Measurements from ENCODE around the gene MCIDAS. TPM values are rescaled to one million over a fixed set of nuclear protein-coding genes. Genes with fewer than 3 reads are reported as not detected.
A peak's percentile ranks its signal among the peaks of the same experiment; 100 is the strongest.

The MCIDAS gene
- polyA plus RNA-seq, 1 donor (not counting 4 experiments of a cell fraction or from before 2014, with no cell fraction given), result 0.03 TPM

DNA sequence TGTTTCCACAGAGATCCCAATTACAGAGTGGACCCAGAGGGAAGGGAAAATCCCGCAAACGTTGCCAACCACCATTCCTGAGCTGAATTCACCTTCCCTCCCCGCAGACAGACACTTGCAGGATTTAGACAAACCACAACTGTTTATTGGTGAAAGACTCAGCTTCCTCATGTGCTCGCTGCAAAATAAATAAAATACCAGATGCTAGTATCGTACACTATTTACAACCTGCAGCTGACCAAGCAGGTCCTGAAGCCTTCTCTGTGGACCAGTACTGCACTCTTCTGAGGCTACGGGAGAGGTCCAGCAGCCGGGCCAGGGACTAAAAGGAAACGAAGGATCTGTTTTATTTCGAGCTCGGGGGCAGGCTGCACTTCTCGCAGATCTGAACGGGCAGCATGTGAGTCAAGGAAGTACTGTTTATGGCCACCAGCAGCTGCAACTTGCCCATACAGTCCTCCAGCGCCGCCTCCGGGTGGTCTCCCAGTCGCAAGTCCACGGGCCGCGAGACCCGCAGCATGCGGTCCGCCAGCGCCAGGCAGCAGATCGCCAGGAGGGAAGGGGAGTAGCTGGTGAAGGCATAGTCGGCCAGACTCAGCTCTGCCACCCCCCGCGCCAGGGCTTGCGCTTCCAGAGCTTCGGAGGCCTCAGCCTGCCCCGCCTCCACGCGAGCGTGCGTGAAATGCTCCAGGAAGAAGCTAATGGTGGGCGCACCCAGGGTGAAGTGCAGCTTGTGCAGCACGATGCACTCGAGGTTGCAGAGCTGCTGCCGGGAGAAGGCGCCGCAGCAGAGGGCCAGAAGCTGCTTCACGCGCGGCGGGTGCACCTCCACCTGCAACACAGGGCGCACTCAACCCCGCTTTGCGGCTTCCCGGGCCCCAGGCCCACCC, 4.2 kb upstream of the MCIDAS start:
- peaks cover 15% of the 10 kb centered on the region for H3K4me1 ChIP-seq (ENCODE audit: control insufficient read depth, extremely low read depth, insufficient read depth, low read length)
- H3K36me3 ChIP-seq (ENCODE audit: control insufficient read depth in 2 of 2, extremely low read depth in 1 of 2, insufficient read depth in 2 of 2, low read length in 2 of 2), result peaks cover 0 to 2% of the 10 kb centered on the region in 2 experiments
- peak overlapping the region; percentile 91 for H3K4me2 ChIP-seq (ENCODE audit: control insufficient read depth, extremely low read depth, insufficient read depth, low read depth, low read length)
- no peaks in the 10 kb centered on the region for H3K9me3 ChIP-seq (ENCODE audit: control insufficient read depth, low read depth, low read length)
- H3K9ac ChIP-seq (ENCODE audit: control insufficient read depth, extremely low read depth, insufficient read depth, low read length), result no peak overlapping the region
- H3K79me2 ChIP-seq (ENCODE audit: control insufficient read depth, insufficient read depth, low read length), result no peaks in the 10 kb centered on the region
- no peaks in the 10 kb centered on the region for H4K20me1 ChIP-seq (ENCODE audit: control insufficient read depth, extremely low read depth, insufficient read depth, low read length)
- H2AFZ ChIP-seq (ENCODE audit: control insufficient read depth, low read length), result peak overlapping the region; percentile 35
- dilution Hi-C loops (cut with MboI; ENCODE audit: extremely low pct_ligation_motif_present, low sequenced_read_pairs), result no loop called here
- peak overlapping the region; percentile 69 to 92 (median 84) for H3K4me3 ChIP-seq (ENCODE audit: control insufficient read depth in 2 of 3, extremely low read depth in 1 of 3, insufficient read depth in 2 of 3, low read depth in 1 of 3, low read length in 3 of 3)
- H3K27me3 ChIP-seq (ENCODE audit: control insufficient read depth, extremely low read depth, insufficient read depth, low read length), result peaks cover 21% of the 10 kb centered on the region
- no peak for TF ChIP-seq EZH2 (IDR thresholded peaks at IDR 0.05; ENCODE audit: low read length)
- TF ChIP-seq, protein P1, sequence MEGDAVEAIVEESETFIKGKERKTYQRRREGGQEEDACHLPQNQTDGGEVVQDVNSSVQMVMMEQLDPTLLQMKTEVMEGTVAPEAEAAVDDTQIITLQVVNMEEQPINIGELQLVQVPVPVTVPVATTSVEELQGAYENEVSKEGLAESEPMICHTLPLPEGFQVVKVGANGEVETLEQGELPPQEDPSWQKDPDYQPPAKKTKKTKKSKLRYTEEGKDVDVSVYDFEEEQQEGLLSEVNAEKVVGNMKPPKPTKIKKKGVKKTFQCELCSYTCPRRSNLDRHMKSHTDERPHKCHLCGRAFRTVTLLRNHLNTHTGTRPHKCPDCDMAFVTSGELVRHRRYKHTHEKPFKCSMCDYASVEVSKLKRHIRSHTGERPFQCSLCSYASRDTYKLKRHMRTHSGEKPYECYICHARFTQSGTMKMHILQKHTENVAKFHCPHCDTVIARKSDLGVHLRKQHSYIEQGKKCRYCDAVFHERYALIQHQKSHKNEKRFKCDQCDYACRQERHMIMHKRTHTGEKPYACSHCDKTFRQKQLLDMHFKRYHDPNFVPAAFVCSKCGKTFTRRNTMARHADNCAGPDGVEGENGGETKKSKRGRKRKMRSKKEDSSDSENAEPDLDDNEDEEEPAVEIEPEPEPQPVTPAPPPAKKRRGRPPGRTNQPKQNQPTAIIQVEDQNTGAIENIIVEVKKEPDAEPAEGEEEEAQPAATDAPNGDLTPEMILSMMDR (optimal IDR thresholded peaks at IDR 0.05 in 1 of 3, IDR thresholded peaks at IDR 0.05 in 1 of 3, conservative IDR thresholded peaks at IDR 0.05 in 1 of 3; ENCODE audit: extremely low read depth in 1 of 3, insufficient read depth in 2 of 3, low read length in 3 of 3), result no peak
- H3K9me1 ChIP-seq (ENCODE audit: control insufficient read depth, extremely low read depth, insufficient read depth, low read length), result no peaks in the 10 kb centered on the region
- FAIRE-seq (no peak), DNase-seq (ENCODE audit: low read depth, low spot score) (no peak)
- H3K27ac ChIP-seq (ENCODE audit: control insufficient read depth, insufficient read depth, low read length), result no peak overlapping the region

DNA sequence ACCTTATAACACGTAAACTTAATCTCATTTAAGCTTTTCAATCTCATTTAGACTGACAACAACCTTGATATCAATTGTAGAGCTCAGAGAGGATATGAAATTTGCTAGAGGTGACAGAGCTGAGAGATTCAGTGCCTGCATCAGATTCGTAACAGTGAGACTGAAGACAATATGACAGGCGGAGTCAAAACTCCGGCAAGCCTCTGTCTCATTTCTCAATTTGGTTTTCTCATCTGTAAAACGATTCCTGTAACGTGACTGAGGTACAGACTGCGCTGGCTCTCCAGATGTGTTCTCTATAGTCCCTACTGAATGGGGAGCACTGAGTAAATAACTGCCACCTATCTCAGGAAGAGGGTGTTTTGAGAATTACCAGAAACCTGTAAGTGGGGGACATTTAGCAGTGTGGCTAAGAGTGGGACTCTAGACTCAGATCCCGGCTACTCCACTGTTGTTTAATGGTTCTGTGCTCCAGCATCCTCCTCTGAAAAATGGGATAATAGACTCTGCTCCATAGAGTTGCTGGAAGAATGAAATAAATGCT, 3.0 kb upstream of the MCIDAS start:
- Histone ChIP-seq H3K4me3 (ENCODE audit: control insufficient read depth in 2 of 3, extremely low read depth in 1 of 3, insufficient read depth in 2 of 3, low read depth in 1 of 3, low read length in 3 of 3) (no peak overlapping the region), H3K9ac (ENCODE audit: control insufficient read depth, extremely low read depth, insufficient read depth, low read length) (no peak overlapping the region), H4K20me1 (ENCODE audit: control insufficient read depth, extremely low read depth, insufficient read depth, low read length) (no peaks in the 10 kb centered on the region), H3K4me2 (ENCODE audit: control insufficient read depth, extremely low read depth, insufficient read depth, low read depth, low read length) (no peak overlapping the region), H3K9me1 (ENCODE audit: control insufficient read depth, extremely low read depth, insufficient read depth, low read length) (no peaks in the 10 kb centered on the region), H3K9me3 (ENCODE audit: control insufficient read depth, low read depth, low read length) (no peaks in the 10 kb centered on the region), H3K36me3 (ENCODE audit: control insufficient read depth in 2 of 2, extremely low read depth in 1 of 2, insufficient read depth in 2 of 2, low read length in 2 of 2) (peaks cover 0 to 2% of the 10 kb centered on the region in 2 experiments), H3K27ac (ENCODE audit: control insufficient read depth, insufficient read depth, low read length) (no peak overlapping the region), H2AFZ (ENCODE audit: control insufficient read depth, low read length) (no peak overlapping the region), H3K4me1 (ENCODE audit: control insufficient read depth, extremely low read depth, insufficient read depth, low read length) (peaks cover 15% of the 10 kb centered on the region), H3K27me3 (ENCODE audit: control insufficient read depth, extremely low read depth, insufficient read depth, low read length) (peaks cover 21% of the 10 kb centered on the region), H3K79me2 (ENCODE audit: control insufficient read depth, insufficient read depth, low read length) (no peaks in the 10 kb centered on the region)
- TF ChIP-seq EZH2 (IDR thresholded peaks at IDR 0.05; ENCODE audit: low read length), result no peak
- TF ChIP-seq, protein P1 (optimal IDR thresholded peaks at IDR 0.05 in 1 of 3, IDR thresholded peaks at IDR 0.05 in 1 of 3, conservative IDR thresholded peaks at IDR 0.05 in 1 of 3; ENCODE audit: extremely low read depth in 1 of 3, insufficient read depth in 2 of 3, low read length in 3 of 3), result no peak
- no peak for FAIRE-seq
- dilution Hi-C loops (cut with MboI; ENCODE audit: extremely low pct_ligation_motif_present, low sequenced_read_pairs), result no loop called here
- DNase-seq (ENCODE audit: low read depth, low spot score), result no peak

Measured in keratinocyte (primary cell).